ENCODE results near the gene RAD9B. TPM values are rescaled to one million over a fixed set of nuclear protein-coding genes. Genes with fewer than 3 reads are reported as not detected.
A peak's percentile ranks its signal among the peaks of the same experiment; 100 is the strongest.

RAD9B gene
- total and polyA plus RNA-seq, 2 experiments from 2014 or later, result 0.13 to 0.23 TPM

GRCh38 chr12:110545812-110546211 is 43.7 kb downstream of the RAD9B start:
- Histone ChIP-seq H4K20me1 (ENCODE audit: insufficient read depth, poor library complexity, severe bottlenecking) (peaks cover 5% of the 10 kb centered on the region), H3K27ac (no peak overlapping the region)

GRCh38 chr12:110546339-110546738 is 44.2 kb downstream of the RAD9B start:
- no peak for TF ChIP-seq EZH2phosphoT487 (IDR thresholded peaks at IDR 0.05; ENCODE audit: low read depth, severe bottlenecking, unreplicated experiment)
- no peak for TF ChIP-seq EZH2 (IDR thresholded peaks at IDR 0.05; ENCODE audit: borderline replicate concordance)
- TF ChIP-seq CTCF (IDR thresholded peaks at IDR 0.05; ENCODE audit: poor library complexity), result no peak
- Histone ChIP-seq H3K4me3 (no peak overlapping the region), H3K79me2 (peaks cover 47% of the 10 kb centered on the region), H3K9me3 (ENCODE audit: low read depth) (no peaks in the 10 kb centered on the region), H4K20me1 (ENCODE audit: insufficient read depth, poor library complexity, severe bottlenecking) (peaks cover 5% of the 10 kb centered on the region), H3K36me3 (replicated peaks; ENCODE audit: insufficient read depth, low read depth) (no peaks in the 10 kb centered on the region), H3K4me1 (ENCODE audit: insufficient read depth) (no peaks in the 10 kb centered on the region), H3K27ac (no peak overlapping the region), H3K27me3 (no peaks in the 10 kb centered on the region), H3K4me2 (no peak overlapping the region), H2AFZ (no peak overlapping the region), H3K9me2 (replicated peaks; ENCODE audit: insufficient read depth) (no peaks in the 10 kb centered on the region)
- peak; percentile 8 for DNase-seq (ENCODE audit: low spot score)
- 81% methylated on average over 3 of the region's 3 CpGs for WGBS (ENCODE audit: low lambda C conversion rate, missing lambda C conversion rate)

More at GRCh38 chr12:110545812-110546211, 43.7 kb downstream of the RAD9B start:
- Histone ChIP-seq H3K4me3 (no peak overlapping the region), H3K27me3 (no peaks in the 10 kb centered on the region), H3K9me2 (replicated peaks; ENCODE audit: insufficient read depth) (no peaks in the 10 kb centered on the region), H3K9me3 (ENCODE audit: low read depth) (no peaks in the 10 kb centered on the region), H3K4me2 (no peak overlapping the region), H3K36me3 (replicated peaks; ENCODE audit: insufficient read depth, low read depth) (no peaks in the 10 kb centered on the region), H2AFZ (no peak overlapping the region), H3K4me1 (ENCODE audit: insufficient read depth) (no peaks in the 10 kb centered on the region), H3K79me2 (peaks cover 41% of the 10 kb centered on the region)
- DNase-seq (ENCODE audit: low spot score), result no peak
- TF ChIP-seq EZH2 (IDR thresholded peaks at IDR 0.05; ENCODE audit: borderline replicate concordance), result no peak
- TF ChIP-seq EZH2phosphoT487 (IDR thresholded peaks at IDR 0.05; ENCODE audit: low read depth, severe bottlenecking, unreplicated experiment), result no peak
- TF ChIP-seq CTCF (IDR thresholded peaks at IDR 0.05; ENCODE audit: poor library complexity), result no peak
- WGBS (ENCODE audit: low lambda C conversion rate, missing lambda C conversion rate), result 93% methylated on average over 10 of the region's 10 CpGs

GRCh38 chr12:110547090-110547489 is 45.0 kb downstream of the RAD9B start:
- H3K27me3 ChIP-seq, result no peaks in the 10 kb centered on the region
- H3K36me3 ChIP-seq (replicated peaks; ENCODE audit: insufficient read depth, low read depth), result no peaks in the 10 kb centered on the region
- WGBS (ENCODE audit: low lambda C conversion rate, missing lambda C conversion rate), result 97% methylated on average over 2 of the region's 2 CpGs
- H3K4me1 ChIP-seq (ENCODE audit: insufficient read depth), result no peaks in the 10 kb centered on the region
- no peak overlapping the region for H3K4me3 ChIP-seq
- H3K27ac ChIP-seq, result no peak overlapping the region
- peaks cover 52% of the 10 kb centered on the region for H3K79me2 ChIP-seq
- no peaks in the 10 kb centered on the region for H3K9me2 ChIP-seq (replicated peaks; ENCODE audit: insufficient read depth)
- no peak overlapping the region for H3K4me2 ChIP-seq
- no peak overlapping the region for H2AFZ ChIP-seq
- H3K9me3 ChIP-seq (ENCODE audit: low read depth), result no peaks in the 10 kb centered on the region
- no peak for DNase-seq (ENCODE audit: low spot score)
- TF ChIP-seq EZH2phosphoT487 (IDR thresholded peaks at IDR 0.05; ENCODE audit: low read depth, severe bottlenecking, unreplicated experiment) (no peak), CTCF (IDR thresholded peaks at IDR 0.05; ENCODE audit: poor library complexity) (no peak), EZH2 (IDR thresholded peaks at IDR 0.05; ENCODE audit: borderline replicate concordance) (no peak)
- peaks cover 5% of the 10 kb centered on the region for H4K20me1 ChIP-seq (ENCODE audit: insufficient read depth, poor library complexity, severe bottlenecking)

GRCh38 chr12:110548678-110549077 is 46.5 kb downstream of the RAD9B start:
- H3K27ac ChIP-seq, result no peak overlapping the region
- DNase-seq (ENCODE audit: low spot score), result no peak
- no peak overlapping the region for H3K4me2 ChIP-seq
- 85% methylated on average over 7 of the region's 7 CpGs for WGBS (ENCODE audit: low lambda C conversion rate, missing lambda C conversion rate)
- H3K79me2 ChIP-seq, result peaks cover 64% of the 10 kb centered on the region
- TF ChIP-seq EZH2 (IDR thresholded peaks at IDR 0.05; ENCODE audit: borderline replicate concordance) (no peak), CTCF (IDR thresholded peaks at IDR 0.05; ENCODE audit: poor library complexity) (no peak), EZH2phosphoT487 (IDR thresholded peaks at IDR 0.05; ENCODE audit: low read depth, severe bottlenecking, unreplicated experiment) (no peak)
- H3K4me1 ChIP-seq (ENCODE audit: insufficient read depth), result no peaks in the 10 kb centered on the region
- no peaks in the 10 kb centered on the region for H3K9me3 ChIP-seq (ENCODE audit: low read depth)
- no peak overlapping the region for H2AFZ ChIP-seq
- no peaks in the 10 kb centered on the region for H3K36me3 ChIP-seq (replicated peaks; ENCODE audit: insufficient read depth, low read depth)
- H3K4me3 ChIP-seq, result no peak overlapping the region
- H3K9me2 ChIP-seq (replicated peaks; ENCODE audit: insufficient read depth), result no peaks in the 10 kb centered on the region
- peaks cover 5% of the 10 kb centered on the region for H4K20me1 ChIP-seq (ENCODE audit: insufficient read depth, poor library complexity, severe bottlenecking)
- no peaks in the 10 kb centered on the region for H3K27me3 ChIP-seq
